ENCODE results near the gene PCDH17.

PCDH17 gene

DNA sequence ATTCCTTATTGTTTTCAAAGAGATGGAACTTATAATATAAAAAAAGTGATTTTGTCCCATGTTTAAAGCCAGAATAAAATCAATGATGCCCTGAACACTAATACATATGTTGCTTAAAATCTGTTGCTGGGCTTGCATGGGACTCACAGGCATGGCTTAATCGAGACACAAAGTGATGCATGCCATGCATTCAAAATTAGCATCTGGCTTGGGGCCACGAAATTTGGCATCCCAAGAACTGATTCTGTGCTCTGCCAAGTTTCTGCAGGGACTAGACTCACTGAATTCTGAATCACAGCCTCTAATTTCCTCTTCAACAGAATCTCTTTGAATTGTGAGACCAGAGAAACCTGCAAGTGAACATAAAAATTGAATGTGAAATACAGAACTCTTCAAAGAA is 109.2 kb downstream of the PCDH17 start:
- no peak for DNase-seq

DNA sequence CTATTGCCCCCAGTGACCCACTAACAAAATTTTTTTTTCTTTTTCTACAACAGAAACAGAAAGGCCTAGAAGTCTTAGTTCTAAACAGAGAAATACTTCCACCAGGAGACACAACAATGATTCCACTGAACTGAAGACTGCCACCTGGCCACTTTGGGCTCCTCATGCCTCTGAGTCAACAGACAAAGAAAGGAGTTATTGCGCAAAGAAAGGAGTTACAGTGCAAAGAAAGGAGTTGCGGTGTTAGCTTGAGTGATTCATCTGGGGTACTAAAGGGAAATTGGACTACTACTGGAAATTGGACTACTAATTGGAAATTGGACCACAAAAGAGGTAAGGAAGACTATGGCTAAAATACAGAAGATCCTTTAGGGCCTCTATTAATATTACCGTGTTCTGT is 116.6 kb downstream of the PCDH17 start:
- DNase-seq = no peak

DNA sequence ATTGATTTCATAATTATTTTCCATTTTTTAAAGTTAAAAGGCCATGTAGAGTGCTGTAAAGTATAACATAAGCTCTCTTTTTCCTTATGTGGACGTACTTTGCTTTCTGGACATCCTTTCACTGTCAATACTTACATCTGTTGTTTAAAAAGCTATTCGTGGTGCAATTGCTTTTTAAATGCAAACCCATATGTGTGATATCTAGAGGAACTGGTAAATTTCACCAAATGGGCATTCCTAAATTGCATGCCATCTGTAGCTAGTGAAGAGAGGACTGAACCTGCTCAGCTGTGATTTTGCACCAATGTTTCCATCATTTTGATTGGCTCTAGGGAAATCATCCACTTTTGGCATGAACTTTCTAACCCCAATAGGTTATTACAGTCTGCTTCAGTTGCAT is 129.4 kb downstream of the PCDH17 start:
- no peak for DNase-seq

DNA sequence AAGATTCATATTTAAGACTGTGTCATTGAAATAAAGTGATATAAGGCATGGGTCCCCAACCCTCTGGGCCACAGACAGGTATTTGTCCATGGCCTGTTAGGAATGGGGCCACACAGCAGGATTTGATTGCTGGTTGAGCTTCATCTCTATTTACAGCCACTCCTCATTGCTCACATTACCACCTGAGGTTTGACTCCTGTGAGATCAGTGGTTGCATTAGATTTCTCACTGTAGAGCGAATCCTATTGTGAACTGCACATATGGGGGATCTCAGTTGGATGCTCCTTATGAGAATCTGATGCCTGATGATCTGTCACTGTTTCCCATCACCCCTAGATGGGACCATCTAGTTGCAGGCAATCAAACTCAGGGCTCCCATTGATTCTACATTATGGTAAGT is 132.1 kb downstream of the PCDH17 start:
- no peak for DNase-seq

All from CD4-positive, alpha-beta T cell treated with Interleukin-15 for 1 hour (primary cell).